NCI-H2227 (cell line): ENCODE measurements around the gene RP9.
"Not testable (repeated sequence)": the region's sequence is repeated elsewhere in the genome, so short reads cannot be mapped to it uniquely, and the experiment has no call there.

Experiments
- DNase-seq: peaks from one replicate; lab custom pipeline; 2025; ENCODE audit not compliant: unreplicated experiment; lab: John Stamatoyannopoulos, UW

The RP9 gene

GRCh38 chr7:33107136-33108066 is 1.8 kb downstream of the RP9 start:
- DNase-seq, result peak; percentile 22

GRCh38 chr7:33101906-33102305 is 7.3 kb downstream of the RP9 start:
- DNase-seq, result no peak

DNA sequence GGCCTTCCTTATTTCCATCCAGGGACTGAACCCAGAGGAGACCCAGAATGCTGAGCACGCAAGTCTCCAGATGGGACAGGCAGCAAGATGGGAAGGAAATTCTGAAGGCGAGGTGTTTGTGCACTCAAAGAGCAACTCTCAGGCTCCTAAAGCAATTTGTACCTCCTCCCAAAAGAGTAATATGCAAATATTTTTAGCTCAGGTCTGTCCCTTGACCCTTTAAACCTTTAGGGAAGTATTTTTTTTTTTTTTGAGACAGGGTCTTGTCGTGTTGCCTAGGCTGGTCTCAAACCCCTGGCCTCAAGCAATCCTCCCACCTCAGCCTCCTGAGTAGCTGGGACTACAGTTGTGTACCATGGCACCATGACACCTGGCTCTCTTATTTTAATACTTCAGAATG is 8.4 kb downstream of the RP9 start:
- DNase-seq, result no peak

- DNase-seq, result no peak
These were observed 9.9 kb downstream of the RP9 start for GRCh38 chr7:33099154-33099940.

DNA sequence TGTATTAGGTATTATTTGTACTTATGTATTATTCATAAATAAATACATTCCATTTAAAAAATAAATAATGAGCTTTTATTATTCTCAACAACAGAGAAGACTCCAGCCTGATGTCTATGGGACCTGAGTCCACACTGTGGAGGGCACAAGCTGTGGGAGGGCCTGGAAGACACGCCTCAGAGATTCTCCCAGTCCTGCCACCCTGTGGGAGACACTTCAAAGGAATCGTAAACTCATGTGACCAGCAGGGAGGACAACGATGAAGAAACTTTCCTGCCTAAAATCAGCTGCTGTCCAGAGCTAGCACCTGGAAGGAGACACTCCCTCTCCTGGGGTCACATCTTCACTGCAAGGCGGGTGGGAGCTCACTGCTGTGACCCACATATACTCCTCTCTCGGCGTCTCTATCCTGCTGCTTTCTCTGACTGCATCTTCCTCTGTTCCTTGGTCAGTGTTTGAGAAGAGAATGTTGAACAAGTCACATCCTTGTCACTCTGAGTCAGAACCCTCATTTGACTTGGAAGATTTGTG is 14.4 kb downstream of the RP9 start:
- not testable (repeated sequence) for DNase-seq

- no peak for DNase-seq
These were observed 15.9 kb downstream of the RP9 start for GRCh38 chr7:33093266-33093665.

GRCh38 chr7:33091641-33092191 is 17.5 kb downstream of the RP9 start:
- DNase-seq, result no peak

DNA sequence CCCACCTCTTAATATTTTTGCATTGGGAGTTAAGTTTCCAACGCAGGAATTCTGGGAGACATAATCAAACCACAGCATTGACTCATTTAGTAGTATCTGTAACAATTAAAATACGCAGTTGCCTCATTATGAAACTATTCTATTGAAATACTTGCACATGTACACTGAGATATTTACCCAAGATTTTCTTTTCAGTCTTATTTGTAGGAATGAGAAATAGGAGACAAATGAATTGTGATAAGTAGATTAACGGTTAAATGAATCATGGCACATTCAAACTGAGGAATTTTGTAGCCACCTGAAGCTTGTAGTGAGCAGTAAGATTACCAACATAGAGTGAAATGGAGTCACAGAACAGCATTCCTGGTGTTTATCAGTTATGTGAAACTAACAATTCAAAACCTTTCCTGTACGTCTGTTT is 18.1 kb downstream of the RP9 start:
- no peak for DNase-seq

- DNase-seq, result no peak
These were observed 20.1 kb downstream of the RP9 start for GRCh38 chr7:33089142-33089541.

- no peak for DNase-seq
These were observed 21.3 kb downstream of the RP9 start for GRCh38 chr7:33087858-33088257.

DNA sequence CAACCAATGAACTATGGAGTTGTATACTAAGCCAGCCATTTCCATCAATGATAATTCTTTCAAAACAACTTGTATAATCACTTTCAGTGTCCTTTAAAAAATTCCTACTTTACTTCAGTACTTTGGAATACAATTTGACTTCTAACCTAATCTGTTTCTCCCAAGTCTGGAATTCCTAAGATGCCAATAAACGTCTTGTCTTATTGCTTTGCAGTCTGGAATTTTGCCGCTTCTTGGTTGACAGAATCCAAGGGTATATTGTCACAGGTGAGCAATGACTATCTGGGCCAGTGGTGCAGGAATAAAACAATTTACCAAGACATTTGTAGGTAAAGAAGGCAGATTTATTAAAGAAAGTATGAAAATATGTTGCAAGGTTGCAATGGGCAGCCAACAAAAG is 21.8 kb downstream of the RP9 start:
- DNase-seq, result no peak

DNA sequence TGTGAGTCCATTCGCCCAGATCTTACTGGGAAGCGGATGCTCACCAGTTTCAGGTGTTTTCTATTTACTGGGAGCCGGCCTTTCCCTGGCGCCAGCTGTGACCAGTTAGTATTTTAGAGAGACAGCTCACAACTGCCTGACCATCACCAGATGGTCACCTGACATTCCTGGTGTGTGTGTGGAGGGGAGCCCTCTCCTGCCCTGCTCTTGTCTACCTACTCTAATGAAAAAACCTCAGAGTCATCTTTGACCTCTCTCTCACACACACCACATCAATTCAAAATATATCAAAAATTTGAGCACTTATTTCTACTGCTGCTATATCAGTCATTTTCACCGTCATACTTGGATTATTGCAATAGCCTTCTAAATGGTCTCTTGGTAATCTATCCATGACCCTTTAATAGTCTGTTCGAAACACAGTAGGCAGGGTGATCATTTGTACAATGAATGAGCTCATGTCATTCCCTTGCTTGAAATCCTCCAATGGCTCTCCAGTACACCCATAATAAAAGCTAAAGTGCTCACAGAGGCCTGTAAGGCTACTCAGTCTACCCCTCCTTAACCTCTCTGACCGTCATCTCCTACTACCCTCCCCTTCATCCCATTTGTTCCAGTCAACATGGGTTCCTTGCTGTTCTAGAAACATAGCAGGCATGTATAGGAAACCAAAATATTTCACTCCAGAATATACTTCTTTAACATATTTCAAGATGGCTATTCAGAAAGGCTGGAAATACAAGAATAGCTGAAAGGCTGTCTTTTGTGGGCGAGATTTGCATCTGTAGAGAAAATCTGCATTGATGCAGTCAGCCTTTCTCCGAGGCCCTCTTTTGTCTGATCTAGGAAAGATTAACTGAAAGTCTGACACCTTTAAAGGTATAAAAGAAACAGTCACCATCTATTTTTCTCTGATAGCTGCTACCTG is 29.2 kb downstream of the RP9 start:
- DNase-seq, result no peak

GRCh38 chr7:33079096-33079495 is 30.1 kb downstream of the RP9 start:
- DNase-seq, result no peak

- no peak for DNase-seq
These were observed 32.5 kb downstream of the RP9 start for GRCh38 chr7:33076737-33077136.

- no peak for DNase-seq
These were observed 33.2 kb downstream of the RP9 start for GRCh38 chr7:33075818-33076518.

DNA sequence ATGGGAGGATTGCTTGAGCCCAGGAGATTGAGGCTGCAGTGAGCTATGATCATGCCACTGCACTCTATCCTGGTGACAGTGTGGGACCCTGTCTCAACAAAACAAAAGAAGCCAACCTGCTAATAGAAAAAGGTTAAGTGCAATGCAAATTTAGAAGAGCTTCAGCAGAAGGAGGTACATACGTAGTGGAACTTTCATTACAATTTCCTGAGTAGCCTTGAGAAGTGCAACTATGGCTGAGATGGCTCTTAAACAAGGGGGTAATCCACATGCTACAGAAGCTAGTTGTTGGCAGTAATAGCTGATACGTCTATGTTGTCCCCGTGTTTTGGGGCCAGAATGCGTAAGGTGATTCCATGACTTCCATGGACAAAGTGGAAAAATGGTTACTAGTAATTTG is 36.0 kb downstream of the RP9 start:
- no peak for DNase-seq

DNA sequence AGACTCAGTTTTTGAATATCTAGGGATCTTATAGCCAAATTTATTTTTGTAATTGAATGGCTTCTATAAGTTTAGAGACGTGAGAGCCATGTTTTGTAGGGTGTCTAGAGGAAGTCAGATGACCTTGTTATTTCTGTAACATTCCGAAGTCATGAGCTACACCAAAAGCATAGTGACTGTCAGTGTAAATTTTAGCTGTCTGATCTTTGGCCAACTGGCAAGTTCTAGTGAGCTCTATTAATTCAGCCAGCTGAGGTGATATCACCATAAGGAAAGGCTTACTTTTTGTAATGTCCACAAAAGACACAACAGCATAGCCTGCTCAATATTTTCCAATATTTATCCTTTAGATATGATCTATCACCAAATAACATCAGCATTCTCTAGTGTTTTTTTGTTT is 36.7 kb downstream of the RP9 start:
- no peak for DNase-seq

DNA sequence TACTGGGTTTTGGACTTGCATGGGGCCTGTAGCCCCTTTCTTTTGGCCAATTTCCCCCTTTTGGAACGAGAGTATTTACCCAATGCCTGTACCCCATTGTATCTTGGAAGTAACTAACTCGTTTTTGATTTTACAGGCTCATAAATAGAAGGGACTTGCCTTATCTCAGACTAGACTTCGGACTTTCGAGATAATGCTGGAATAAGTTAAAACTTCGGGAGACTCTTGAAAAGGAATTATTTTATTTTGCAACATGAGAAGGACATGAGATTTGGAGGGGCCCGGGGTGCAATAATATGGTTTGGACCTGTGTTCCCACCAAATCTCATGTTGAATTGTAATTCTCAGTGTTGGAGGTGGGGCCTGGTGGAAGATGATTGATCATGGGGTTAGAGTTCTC is 38.4 kb downstream of the RP9 start:
- DNase-seq, result no peak

DNA sequence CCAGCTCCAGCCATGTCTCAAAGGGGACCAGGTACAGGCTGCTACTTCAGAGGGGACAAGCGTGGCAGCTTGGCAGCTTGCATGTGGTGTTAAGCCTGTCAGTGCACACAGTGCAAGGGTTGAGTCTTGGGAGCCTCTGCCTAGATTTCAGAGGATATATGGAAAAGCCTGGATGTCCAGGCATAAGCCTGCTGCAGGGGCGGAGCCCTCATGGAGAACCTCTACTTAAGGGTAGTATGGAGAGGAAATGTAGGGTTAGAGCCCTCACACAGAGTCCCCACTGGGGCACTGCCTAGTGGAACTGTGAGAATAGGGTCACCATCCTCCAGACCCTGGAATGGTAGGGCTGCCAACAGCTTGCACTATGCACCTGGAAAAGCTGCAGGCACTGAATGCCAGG is 38.9 kb downstream of the RP9 start:
- no peak for DNase-seq

GRCh38 chr7:33067921-33068320 is 41.3 kb downstream of the RP9 start:
- no peak for DNase-seq
